ENCODE results near the gene ITPRID1. TPM values are rescaled to one million over a fixed set of nuclear protein-coding genes. Genes with fewer than 3 reads are reported as not detected.

ITPRID1 gene
- total RNA-seq, 5 donors from 2014 or later (not counting 1 experiment from before 2014, with no cell fraction given) = not detected

DNA sequence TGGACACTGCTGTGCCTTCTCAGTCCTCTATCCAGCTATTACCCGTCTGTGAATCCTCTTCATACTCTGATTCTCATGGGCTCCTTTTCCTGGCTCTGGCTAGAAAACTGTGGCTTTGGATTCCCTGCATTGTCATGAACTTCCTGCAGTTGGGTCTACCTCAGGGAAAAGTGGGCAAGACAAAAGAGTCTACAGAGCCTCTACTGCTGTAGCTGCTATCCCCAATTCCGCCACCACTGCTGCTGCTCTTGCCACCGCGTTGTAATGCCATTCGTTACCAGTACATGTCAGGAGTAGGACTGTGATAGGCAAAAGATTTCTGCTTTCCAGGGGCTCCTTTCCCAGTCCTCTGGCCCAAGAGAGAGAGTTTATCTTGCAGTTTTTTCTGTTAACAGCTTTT lies 149.2 kb downstream of the ITPRID1 start:
- CTCF ChIA-PET = no interaction called here
- Mint-ChIP-seq H3K4me1 (no peaks in the 10 kb centered on the region), H3K36me3 (no peaks in the 10 kb centered on the region), H3K4me3 (no peak overlapping the region), H3K27me3 (no peaks in the 10 kb centered on the region), H3K9me3 (peaks cover 4 to 20% (median 14%) of the 10 kb centered on the region in 3 donors), H3K27ac (no peak overlapping the region)
- Histone ChIP-seq H3K9me3 (no peaks in the 10 kb centered on the region), H3K4me3 (ENCODE audit: control insufficient read depth in 1 of 2, extremely low read depth in 1 of 2, low read length in 1 of 2) (no peak overlapping the region), H3K27me3 (replicated peaks in 1 of 2; ENCODE audit: control insufficient read depth in 2 of 2, extremely low read depth in 1 of 2, insufficient read depth in 2 of 2, low read length in 1 of 2) (no peaks in the 10 kb centered on the region), H3K27ac (ENCODE audit: low read length) (no peak overlapping the region), H3K4me1 (ENCODE audit: control insufficient read depth in 1 of 2, extremely low read depth in 1 of 2, insufficient read depth in 2 of 2, low read length in 2 of 2) (no peaks in the 10 kb centered on the region), H3K36me3 (ENCODE audit: control insufficient read depth in 2 of 2, extremely low read depth in 1 of 2, insufficient read depth in 1 of 2, low read length in 1 of 2) (no peaks in the 10 kb centered on the region)
- ATAC-seq (replicated peaks in 1 of 4) (no peak), DNase-seq (no peak)
- 70% methylated on average over 5 of the region's 5 CpGs for WGBS (ENCODE audit: insufficient coverage)
- POLR2A ChIA-PET = no interaction called here

- H3K27me3 Mint-ChIP-seq = no peaks in the 10 kb centered on the region
- H3K4me3 Mint-ChIP-seq = no peak overlapping the region
- Histone ChIP-seq H3K4me1 (ENCODE audit: control insufficient read depth in 1 of 2, extremely low read depth in 1 of 2, insufficient read depth in 2 of 2, low read length in 2 of 2) (no peaks in the 10 kb centered on the region), H3K36me3 (ENCODE audit: control insufficient read depth in 2 of 2, extremely low read depth in 1 of 2, insufficient read depth in 1 of 2, low read length in 1 of 2) (no peaks in the 10 kb centered on the region), H3K4me3 (ENCODE audit: control insufficient read depth in 1 of 2, extremely low read depth in 1 of 2, low read length in 1 of 2) (no peak overlapping the region), H3K27me3 (replicated peaks in 1 of 2; ENCODE audit: control insufficient read depth in 2 of 2, extremely low read depth in 1 of 2, insufficient read depth in 2 of 2, low read length in 1 of 2) (no peaks in the 10 kb centered on the region), H3K9me3 (no peaks in the 10 kb centered on the region), H3K27ac (ENCODE audit: low read length) (no peak overlapping the region)
- POLR2A ChIA-PET = no interaction called here
- H3K27ac Mint-ChIP-seq = no peak overlapping the region
- CTCF ChIA-PET = no interaction called here
- no peak for DNase-seq
- H3K4me1 Mint-ChIP-seq = no peaks in the 10 kb centered on the region
- peaks cover 4 to 20% (median 14%) of the 10 kb centered on the region in 3 donors for H3K9me3 Mint-ChIP-seq
- no peak for ATAC-seq (replicated peaks in 1 of 4)
- H3K36me3 Mint-ChIP-seq = no peaks in the 10 kb centered on the region
Measured at GRCh38 chr7:31664890-31665289, 151.0 kb downstream of the ITPRID1 start.

DNA sequence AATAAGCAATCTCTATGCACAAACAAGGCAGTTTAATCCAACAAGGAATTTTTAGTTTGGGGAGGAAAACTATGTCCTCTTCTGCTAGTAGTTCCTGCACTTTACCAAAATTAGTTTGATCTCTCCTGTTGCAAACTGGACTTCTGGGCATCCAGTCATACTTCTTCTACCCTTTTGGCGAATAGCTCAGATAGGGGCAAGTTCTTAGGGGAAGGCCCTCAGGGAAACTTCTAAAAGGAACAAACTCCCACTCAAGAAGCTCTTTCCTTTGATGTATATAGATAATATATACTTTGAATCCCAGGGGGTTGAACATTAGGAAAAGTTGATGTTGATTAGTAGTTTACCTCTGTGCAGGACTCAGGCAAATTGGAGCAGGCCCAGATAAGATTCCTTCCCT lies 151.7 kb downstream of the ITPRID1 start:
- Mint-ChIP-seq H3K4me3 (no peak overlapping the region), H3K36me3 (no peaks in the 10 kb centered on the region), H3K4me1 (no peaks in the 10 kb centered on the region), H3K27me3 (no peaks in the 10 kb centered on the region), H3K27ac (no peak overlapping the region), H3K9me3 (peaks cover 4 to 20% (median 14%) of the 10 kb centered on the region in 3 donors)
- H3K4me3 ChIP-seq (ENCODE audit: control insufficient read depth in 1 of 2, extremely low read depth in 1 of 2, low read length in 1 of 2) = no peak overlapping the region
- H3K27me3 ChIP-seq (replicated peaks in 1 of 2; ENCODE audit: control insufficient read depth in 2 of 2, extremely low read depth in 1 of 2, insufficient read depth in 2 of 2, low read length in 1 of 2) = no peaks in the 10 kb centered on the region
- H3K9me3 ChIP-seq = no peaks in the 10 kb centered on the region
- no peaks in the 10 kb centered on the region for H3K4me1 ChIP-seq (ENCODE audit: control insufficient read depth in 1 of 2, extremely low read depth in 1 of 2, insufficient read depth in 2 of 2, low read length in 2 of 2)
- POLR2A ChIA-PET = interaction anchor here in 1 of 2 donors (0.6 kb wide), 1 partner anchor 507 kb away, joined by 4 read pairs; no protein-coding TSS in a partner anchor
- no peaks in the 10 kb centered on the region for H3K36me3 ChIP-seq (ENCODE audit: control insufficient read depth in 2 of 2, extremely low read depth in 1 of 2, insufficient read depth in 1 of 2, low read length in 1 of 2)
- DNase-seq (no peak), ATAC-seq (replicated peaks in 1 of 4) (no peak)
- CTCF ChIA-PET = no interaction called here
- no peak overlapping the region for H3K27ac ChIP-seq (ENCODE audit: low read length)
- no CpG with 5 or more reads among the region's 1 CpG for WGBS (ENCODE audit: insufficient coverage)

DNA sequence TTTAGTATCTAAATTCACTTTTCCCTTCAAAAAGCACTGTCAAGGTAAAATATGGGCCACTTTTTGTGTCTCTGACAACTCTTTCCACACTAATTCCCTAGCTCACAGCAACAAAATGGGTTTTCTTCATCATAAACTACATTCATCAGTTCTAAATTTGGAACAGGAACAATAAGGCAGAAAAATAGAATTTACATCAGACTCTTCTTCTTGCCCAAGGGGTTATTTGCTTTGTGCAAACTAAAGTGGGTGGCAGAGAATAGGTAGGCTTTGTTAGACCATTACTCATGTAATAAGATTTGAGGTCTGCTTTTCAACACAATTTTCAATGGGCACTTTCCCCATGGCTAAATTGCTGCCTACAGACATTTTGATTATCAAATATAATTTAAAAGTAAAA lies 155.6 kb downstream of the ITPRID1 start:
- DNase-seq (no peak), ATAC-seq (replicated peaks in 1 of 4) (no peak)
- Histone ChIP-seq H3K36me3 (ENCODE audit: control insufficient read depth in 2 of 2, extremely low read depth in 1 of 2, insufficient read depth in 1 of 2, low read length in 1 of 2) (no peaks in the 10 kb centered on the region), H3K27me3 (replicated peaks in 1 of 2; ENCODE audit: control insufficient read depth in 2 of 2, extremely low read depth in 1 of 2, insufficient read depth in 2 of 2, low read length in 1 of 2) (no peaks in the 10 kb centered on the region), H3K4me1 (ENCODE audit: control insufficient read depth in 1 of 2, extremely low read depth in 1 of 2, insufficient read depth in 2 of 2, low read length in 2 of 2) (no peaks in the 10 kb centered on the region), H3K27ac (ENCODE audit: low read length) (no peak overlapping the region), H3K9me3 (no peaks in the 10 kb centered on the region), H3K4me3 (ENCODE audit: control insufficient read depth in 1 of 2, extremely low read depth in 1 of 2, low read length in 1 of 2) (no peak overlapping the region)
- Mint-ChIP-seq H3K4me3 (no peak overlapping the region), H3K27ac (no peak overlapping the region), H3K36me3 (no peaks in the 10 kb centered on the region), H3K27me3 (no peaks in the 10 kb centered on the region), H3K4me1 (no peaks in the 10 kb centered on the region), H3K9me3 (peaks cover 0 to 10% (median 3%) of the 10 kb centered on the region in 3 donors)
- ChIA-PET CTCF (no interaction called here), POLR2A (no interaction called here)

GRCh38 chr7:31679574-31680305 lies 165.8 kb downstream of the ITPRID1 start:
- H3K36me3 ChIP-seq (ENCODE audit: control insufficient read depth in 2 of 2, extremely low read depth in 1 of 2, insufficient read depth in 1 of 2, low read length in 1 of 2) = no peaks in the 10 kb centered on the region
- no peaks in the 10 kb centered on the region for H3K9me3 ChIP-seq
- H3K27me3 ChIP-seq (replicated peaks in 1 of 2; ENCODE audit: control insufficient read depth in 2 of 2, extremely low read depth in 1 of 2, insufficient read depth in 2 of 2, low read length in 1 of 2) = no peaks in the 10 kb centered on the region
- 73% methylated on average over 3 of the region's 12 CpGs for WGBS (ENCODE audit: insufficient coverage)
- no peak overlapping the region for H3K27ac ChIP-seq (ENCODE audit: low read length)
- no peaks in the 10 kb centered on the region for H3K36me3 Mint-ChIP-seq
- H3K4me3 ChIP-seq (ENCODE audit: control insufficient read depth in 1 of 2, extremely low read depth in 1 of 2, low read length in 1 of 2) = no peak overlapping the region
- no peak overlapping the region for H3K27ac Mint-ChIP-seq
- ChIA-PET POLR2A (no interaction called here), CTCF (no interaction called here)
- H3K9me3 Mint-ChIP-seq = peaks cover 0 to 8% (median 3%) of the 10 kb centered on the region in 3 donors
- no peak overlapping the region for H3K4me3 Mint-ChIP-seq
- H3K4me1 ChIP-seq (ENCODE audit: control insufficient read depth in 1 of 2, extremely low read depth in 1 of 2, insufficient read depth in 2 of 2, low read length in 2 of 2) = no peaks in the 10 kb centered on the region
- no peaks in the 10 kb centered on the region for H3K4me1 Mint-ChIP-seq
- no peaks in the 10 kb centered on the region for H3K27me3 Mint-ChIP-seq
- ATAC-seq (replicated peaks in 1 of 4) (no peak), DNase-seq (no peak)

- Mint-ChIP-seq H3K27ac (no peak overlapping the region), H3K27me3 (peaks cover 0 to 4% of the 10 kb centered on the region in 2 donors), H3K9me3 (peaks cover 0 to 17% (median 10%) of the 10 kb centered on the region in 3 donors), H3K36me3 (no peaks in the 10 kb centered on the region), H3K4me3 (no peak overlapping the region), H3K4me1 (no peaks in the 10 kb centered on the region)
- no CpG with 5 or more reads among the region's 5 CpGs for WGBS (ENCODE audit: insufficient coverage)
- no peak for ATAC-seq (replicated peaks in 1 of 4)
- DNase-seq = no peak
- no peak overlapping the region for H3K27ac ChIP-seq (ENCODE audit: low read length)
- H3K9me3 ChIP-seq = no peaks in the 10 kb centered on the region
- no peaks in the 10 kb centered on the region for H3K4me1 ChIP-seq (ENCODE audit: control insufficient read depth in 1 of 2, extremely low read depth in 1 of 2, insufficient read depth in 2 of 2, low read length in 2 of 2)
- no peak overlapping the region for H3K4me3 ChIP-seq (ENCODE audit: control insufficient read depth in 1 of 2, extremely low read depth in 1 of 2, low read length in 1 of 2)
- ChIA-PET CTCF (no interaction called here), POLR2A (no interaction called here)
- peaks cover 0 to 2% of the 10 kb centered on the region in 2 experiments for H3K27me3 ChIP-seq (replicated peaks in 1 of 2; ENCODE audit: control insufficient read depth in 2 of 2, extremely low read depth in 1 of 2, insufficient read depth in 2 of 2, low read length in 1 of 2)
- H3K36me3 ChIP-seq (ENCODE audit: control insufficient read depth in 2 of 2, extremely low read depth in 1 of 2, insufficient read depth in 1 of 2, low read length in 1 of 2) = no peaks in the 10 kb centered on the region
Measured at GRCh38 chr7:31683445-31684225, 169.7 kb downstream of the ITPRID1 start.
